COLO668 (cell line): ENCODE data around the gene RXRA.
A peak's percentile ranks its signal among the peaks of the same experiment; 100 is the strongest.

Source experiments
- DNase-seq: peaks from one replicate; lab custom pipeline; 2025; ENCODE audit not compliant: unreplicated experiment; lab: John Stamatoyannopoulos, UW

RXRA gene

DNA sequence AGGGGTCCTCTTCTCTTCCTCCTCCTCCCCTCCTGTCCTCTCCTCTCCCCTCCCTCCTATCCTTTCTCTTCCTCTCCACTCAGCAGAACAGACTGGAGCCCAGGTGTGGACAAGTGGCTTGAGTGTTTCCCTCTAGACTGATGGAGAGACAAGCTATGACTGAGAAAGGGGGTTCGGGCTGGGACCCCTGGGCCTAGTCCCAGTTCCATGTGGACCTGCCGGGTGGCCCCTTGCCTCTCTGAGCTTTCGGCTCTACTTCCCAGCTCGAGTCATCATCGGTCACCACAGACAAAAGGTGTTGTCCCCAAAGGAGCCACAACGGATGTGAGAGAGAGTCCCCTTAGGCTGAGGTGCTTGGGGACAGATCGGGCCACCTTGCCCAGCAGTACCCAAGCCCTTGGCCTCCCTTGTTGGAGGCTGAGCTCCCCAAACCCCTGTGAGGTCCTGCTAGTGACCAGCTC lies 3.4 kb upstream of the RXRA start:
- DNase-seq, result no peak

DNA sequence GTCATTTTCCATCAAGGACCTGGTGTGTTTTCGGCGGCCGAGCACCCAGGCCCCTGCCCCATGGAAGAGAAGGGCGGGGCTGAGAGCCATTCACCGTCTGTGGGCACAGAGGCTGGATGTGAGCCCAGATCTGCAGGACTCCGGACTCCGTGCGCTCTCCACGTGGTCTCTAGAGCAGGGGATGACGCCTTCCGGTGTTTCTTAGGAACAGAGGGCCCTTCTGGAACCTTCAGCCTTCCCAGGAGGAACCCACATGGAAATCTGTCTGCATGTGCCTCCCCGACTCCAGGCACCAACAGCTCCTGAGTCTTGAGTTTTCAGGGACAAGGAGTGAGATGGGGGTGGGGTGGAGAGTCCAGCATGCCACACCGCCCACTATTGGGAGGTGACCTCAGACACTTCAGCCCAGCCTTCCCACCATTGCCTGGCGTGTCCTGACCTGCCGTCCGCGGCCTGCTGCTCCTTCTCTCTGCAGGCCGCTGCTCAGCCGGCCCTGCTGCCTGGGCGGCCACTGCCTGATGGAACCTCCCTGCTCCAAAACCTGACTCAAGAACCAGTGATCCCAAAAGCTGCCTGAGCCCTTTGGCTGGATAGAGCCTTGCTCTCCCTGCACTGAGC lies 2.4 kb upstream of the RXRA start:
- no peak for DNase-seq

- DNase-seq, result no peak
Observed at GRCh38 chr9:134324359-134325095, 1.7 kb upstream of the RXRA start.

- no peak for DNase-seq
Observed at GRCh38 chr9:134325096-134325812, 1.0 kb upstream of the RXRA start.

- DNase-seq, result peak; percentile 30
Observed at GRCh38 chr9:134326724-134327601, 708 bp downstream of the RXRA start.

DNA sequence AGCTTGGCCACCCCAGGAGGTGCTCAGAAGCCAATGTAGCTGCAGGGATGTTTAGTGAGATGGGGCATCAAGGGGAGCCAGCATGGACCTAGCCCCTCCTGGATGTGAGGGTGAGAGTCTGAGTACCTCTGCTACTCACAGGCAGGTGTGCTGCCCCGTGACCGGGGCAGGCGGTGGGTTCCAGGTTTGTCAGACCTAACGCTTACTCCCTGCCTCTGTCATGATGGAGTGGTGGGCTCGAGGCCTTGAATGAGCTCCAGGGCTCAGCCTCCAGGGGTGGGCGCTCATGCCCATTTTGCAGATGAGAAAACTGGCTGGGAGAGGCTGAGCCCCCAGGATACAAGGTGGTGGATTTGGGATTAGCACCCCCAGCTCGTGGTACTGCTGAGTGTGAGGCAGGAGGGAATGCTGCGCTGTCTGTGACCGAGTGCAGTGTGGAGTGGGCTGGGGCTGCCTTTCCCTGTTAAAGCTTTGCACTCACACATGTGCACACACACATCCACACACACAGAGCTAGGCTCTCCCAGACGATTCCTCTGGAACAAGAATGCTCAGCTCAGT lies 1.5 kb downstream of the RXRA start:
- DNase-seq, result no peak

DNA sequence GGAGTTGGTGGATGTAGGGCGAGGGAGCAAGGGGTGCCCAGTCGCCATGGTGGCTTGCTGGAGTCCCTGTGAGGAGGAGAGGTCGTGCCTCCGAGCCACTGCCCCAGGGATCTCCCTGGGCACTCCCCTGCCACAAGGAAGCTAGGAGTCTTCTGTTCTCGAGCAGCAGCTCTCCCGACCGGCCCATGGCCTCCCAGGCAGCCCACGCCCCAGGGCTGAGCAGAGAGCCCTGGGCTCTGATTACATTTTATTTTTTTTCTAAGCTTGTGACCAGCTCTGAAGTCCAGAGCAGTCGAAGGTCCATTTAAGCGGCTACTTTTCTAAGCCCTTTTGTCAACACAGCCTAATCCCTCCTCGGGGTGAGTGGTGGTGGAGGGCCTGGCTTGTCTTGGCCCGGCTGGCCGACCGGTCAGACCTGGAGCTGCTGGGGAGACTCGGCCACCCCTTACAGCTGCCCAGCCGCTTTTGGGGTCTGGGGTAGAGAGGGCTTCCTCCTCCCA lies 2.1 kb downstream of the RXRA start:
- no peak for DNase-seq

GRCh38 chr9:134328841-134329575 lies 2.8 kb downstream of the RXRA start:
- DNase-seq, result no peak

GRCh38 chr9:134329576-134329855 lies 3.3 kb downstream of the RXRA start:
- no peak for DNase-seq

- no peak for DNase-seq
Observed at GRCh38 chr9:134329886-134330285, 3.6 kb downstream of the RXRA start.

DNA sequence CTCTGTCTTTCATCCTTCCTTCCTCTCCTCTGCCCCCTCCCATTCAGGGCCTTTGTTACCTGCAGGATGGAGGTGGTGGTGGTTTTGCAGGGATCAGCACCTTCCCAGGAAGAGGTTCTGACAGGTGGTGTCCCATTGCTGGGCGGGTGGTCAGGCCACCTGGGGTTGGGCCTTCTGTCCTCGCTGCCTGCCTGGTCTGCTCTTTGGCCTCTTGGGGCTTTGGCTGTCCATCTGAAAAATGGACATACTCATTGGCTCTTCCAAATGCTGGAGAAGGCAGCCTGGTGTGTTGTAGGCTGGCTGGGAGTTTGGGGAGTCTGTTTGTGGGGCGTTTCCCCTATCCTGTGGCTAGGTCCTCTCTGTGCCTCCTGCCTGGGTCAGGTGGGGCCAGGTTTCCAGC lies 4.3 kb downstream of the RXRA start:
- DNase-seq, result no peak

GRCh38 chr9:134331186-134332025 lies 5.2 kb downstream of the RXRA start:
- no peak for DNase-seq

GRCh38 chr9:134332266-134332665 lies 6.0 kb downstream of the RXRA start:
- no peak for DNase-seq

- DNase-seq, result no peak
Observed at GRCh38 chr9:134332841-134333233, 6.6 kb downstream of the RXRA start.

DNA sequence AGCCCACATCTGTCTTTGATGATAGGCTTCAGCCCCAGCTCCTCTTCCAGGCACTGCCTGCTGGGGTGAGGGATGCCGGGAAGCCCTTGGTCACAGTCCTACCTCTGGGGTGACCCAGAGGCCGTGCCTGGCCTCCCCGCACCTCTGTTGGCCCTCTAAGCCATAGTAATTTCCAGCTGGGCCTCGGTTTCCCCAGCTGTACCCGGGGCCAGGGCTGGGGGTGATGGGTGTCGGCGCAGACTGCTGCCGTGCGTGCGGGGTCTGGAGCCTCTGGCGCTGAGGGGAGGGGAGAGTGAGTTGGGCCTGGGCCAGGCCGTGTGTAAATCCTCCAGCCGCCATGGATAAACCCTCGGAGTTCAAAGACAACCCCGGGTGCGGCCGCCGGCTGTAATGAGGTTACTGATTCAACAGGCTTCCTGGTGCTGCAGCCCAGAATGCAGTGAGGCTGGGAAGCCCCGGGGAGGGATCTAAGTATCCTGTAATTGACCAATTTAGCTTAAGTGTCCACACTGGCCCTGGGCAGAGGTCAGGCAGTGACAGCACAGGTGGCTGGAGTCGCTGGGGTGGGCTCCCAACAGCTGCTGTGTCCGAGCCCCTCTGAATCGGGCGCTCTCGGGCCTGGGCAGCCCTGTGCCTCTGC lies 7.1 kb downstream of the RXRA start:
- no peak for DNase-seq

- no peak for DNase-seq
Observed at GRCh38 chr9:134333874-134334581, 7.8 kb downstream of the RXRA start.

DNA sequence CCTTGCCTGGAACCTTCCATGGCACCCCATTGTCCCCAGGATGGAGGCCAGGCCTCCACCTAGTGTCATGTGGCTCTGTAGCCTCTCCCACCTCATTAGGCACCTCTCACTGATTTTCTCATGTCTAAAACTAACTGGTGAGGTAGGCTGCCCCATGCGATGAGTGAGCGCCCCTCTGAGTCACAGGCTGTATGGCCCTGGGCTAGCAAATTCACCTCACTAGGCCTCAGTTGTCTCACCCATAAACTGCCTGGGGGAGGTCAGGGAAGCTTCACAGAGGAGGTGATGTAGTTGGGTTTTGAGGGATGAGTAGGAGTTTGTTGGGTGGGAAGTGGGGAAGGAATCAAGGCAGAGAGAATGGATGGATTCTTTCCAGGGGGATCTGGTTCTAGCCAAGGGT lies 8.8 kb downstream of the RXRA start:
- DNase-seq, result no peak
